AML-193 (cell line): ENCODE measurements around the gene QTRT2.

Experiments
- DNase-seq, 2 experiments: peaks; one replicate each; lab custom pipeline; 2025; lab: John Stamatoyannopoulos, UW

The QTRT2 gene

DNA sequence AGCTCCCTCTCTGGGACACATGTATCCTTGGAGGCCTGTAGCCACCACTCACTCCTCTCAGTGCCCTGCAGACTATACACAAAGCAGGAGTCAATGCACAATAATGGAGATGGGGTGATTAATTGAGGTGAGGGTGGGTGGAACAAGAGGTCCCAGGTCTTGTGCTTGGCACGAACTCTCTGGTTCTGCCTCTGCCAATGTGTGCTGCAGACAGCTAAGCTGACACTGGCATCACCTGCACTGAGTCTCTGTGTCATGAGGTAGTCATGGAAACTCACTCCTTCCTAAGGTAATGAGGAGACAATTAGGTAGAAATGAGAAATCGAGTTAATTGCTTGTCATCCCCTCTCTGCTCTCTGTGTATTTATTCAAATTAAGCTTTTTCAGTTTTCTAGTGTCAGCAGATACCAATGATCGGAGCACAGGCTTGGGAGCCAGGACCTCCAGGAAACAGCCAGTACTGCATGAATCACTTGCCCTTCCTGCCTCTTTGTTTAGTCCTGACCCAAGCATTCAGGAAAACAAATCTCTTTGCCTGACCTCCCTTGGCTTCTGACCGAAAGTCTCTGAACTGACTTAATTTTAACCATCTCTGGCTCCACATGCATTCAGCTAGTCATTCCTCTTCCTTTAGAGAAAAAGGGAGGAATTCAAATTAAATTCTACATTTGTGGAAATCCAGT is 65.6 kb downstream of the QTRT2 start:
- DNase-seq = no peak

DNA sequence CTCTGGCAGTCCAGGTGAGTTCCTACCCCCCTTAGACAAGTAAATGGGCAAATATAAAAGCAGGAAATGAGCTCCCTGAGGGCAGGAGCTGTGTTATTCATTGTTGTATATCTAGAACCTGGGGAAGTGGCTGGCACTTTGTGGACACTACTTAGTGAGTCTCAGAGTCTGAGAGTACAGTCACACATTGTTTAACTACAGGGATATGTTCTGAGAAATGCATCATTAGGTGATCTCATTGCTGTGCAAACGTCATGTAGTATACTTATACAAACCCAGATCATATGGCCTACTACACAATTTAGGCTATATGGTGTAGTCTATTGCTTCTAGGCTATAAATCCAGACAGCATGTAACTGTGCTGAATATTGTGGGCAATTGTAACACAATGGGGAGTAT is 69.9 kb downstream of the QTRT2 start:
- DNase-seq = no peak

DNA sequence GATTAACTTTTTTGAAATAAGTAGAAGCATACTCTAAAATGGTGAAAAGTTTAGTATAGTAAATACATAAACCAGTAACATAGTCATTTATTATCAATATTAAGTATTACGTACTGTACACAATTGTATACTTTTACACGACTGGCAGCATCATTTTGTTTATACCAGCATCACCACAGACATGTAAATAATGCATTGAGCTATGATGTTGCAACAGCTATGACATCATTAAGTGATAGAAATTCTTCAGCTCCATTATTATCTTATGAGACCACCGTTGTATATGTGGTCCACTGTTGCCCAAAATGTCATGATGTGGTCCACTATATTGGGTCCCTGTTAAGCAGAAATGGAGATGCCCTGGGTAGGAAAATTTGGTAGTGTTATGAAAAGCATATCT is 71.0 kb downstream of the QTRT2 start:
- no peak for DNase-seq

DNA sequence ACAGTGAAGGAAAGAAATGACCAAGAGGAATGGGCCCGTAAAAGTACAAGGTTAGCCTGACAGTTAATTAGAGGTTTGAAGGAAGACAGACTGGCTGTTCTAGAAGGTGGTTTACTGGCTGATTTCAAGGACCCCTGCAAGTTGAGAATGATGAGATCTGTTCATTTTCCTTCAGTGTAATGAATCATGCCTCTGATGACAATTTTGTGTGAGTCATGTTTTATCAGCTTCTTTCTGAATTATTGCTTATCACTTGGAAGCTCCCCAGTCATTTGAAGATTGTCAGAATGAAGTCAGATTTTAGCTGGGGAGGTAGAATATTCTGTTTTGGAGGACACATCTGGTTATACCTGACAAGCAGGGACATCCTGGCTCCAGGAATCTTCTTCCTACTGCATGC is 71.7 kb downstream of the QTRT2 start:
- DNase-seq = no peak

DNA sequence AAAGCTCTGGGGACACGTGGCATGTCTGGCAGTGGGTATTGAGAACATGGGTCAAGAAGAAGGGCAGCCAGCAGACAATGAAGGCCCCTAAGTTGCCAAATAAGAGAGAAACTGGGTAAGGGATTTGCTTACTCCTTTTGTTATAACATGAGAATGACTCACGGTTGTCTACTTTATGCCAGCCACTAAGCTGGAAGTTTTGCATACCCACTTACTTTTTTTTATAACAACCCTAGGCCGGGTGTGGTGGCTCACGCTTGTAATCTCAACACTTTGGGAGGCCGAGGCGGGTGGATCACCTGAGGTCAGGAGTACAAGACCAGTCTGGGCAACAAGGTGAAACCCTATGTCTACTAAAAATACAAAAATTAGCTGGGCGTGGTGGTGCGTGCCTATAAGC is 72.3 kb downstream of the QTRT2 start:
- no peak for DNase-seq

DNA sequence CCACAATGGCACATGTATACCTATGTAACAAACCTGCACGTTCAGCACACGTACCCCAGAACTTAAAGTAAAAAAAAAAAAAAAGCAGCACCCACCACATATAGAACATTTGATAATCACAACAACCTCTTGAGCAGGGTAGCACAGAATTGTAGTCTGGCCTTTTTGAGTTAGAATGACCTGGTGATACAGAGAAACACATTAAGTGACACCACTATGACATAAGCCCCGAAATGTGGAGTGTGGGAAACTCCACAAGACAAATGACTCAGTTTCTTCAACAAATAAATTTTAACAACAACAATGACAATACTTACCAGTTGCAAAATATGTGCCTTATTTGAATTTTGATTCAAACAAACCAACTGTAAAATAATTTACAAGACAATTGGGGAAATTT is 76.0 kb downstream of the QTRT2 start:
- no peak for DNase-seq

DNA sequence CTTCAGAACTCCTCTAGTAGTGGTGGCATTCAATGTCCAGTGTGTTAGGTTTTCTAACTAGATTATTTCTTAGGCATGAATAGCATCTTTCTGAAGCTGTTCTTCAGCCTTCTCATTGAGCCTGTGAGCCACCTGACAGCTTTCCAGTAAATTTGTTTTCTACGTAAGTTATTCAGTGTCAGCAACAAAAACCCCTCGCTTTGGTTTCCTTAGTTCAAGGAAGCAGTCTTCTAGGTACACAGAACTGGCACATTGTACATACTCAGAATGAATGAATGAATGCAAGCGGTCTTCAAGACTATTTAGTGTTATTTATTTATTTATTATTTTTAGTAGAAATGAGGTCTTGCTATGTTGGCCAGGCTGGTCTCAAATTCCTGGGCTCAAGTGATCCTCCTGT is 77.4 kb downstream of the QTRT2 start:
- DNase-seq = no peak
